Hepatic stellate cell (primary cell): Measurements from ENCODE around the gene TEKT5.
"Not testable (repeated sequence)": the region's sequence is repeated elsewhere in the genome, so short reads cannot be mapped to it uniquely, and the experiment has no call there.

Experiments
- DNase-seq: peaks from one replicate; pipeline ENCODE4 v3.0.0; 2011; ENCODE audit warnings: low spot score

The TEKT5 gene

DNA sequence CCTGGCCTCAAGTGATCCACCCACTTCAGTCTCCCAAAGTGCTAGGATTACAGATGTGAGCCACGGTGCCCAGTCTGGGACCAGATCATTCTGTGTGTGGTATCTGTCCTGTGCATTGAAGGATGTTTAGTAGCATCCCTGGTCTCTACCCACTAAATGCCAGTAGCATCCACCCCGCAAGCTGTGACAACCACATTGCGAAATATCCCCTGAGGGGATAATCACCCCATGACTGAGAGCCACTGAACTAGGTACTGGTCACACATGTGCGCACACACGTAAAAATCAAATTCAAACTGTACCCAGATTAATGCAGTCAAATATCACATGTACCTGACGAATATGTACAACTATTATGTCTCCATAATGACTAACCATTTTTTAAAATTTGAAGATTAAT lies 35.8 kb downstream of the TEKT5 start:
- DNase-seq, result no peak

GRCh38 chr16:10657925-10658324 lies 36.8 kb downstream of the TEKT5 start:
- DNase-seq, result no peak

GRCh38 chr16:10656618-10657017 lies 38.1 kb downstream of the TEKT5 start:
- DNase-seq, result no peak

- DNase-seq, result no peak
Measured at GRCh38 chr16:10655415-10655977, 39.2 kb downstream of the TEKT5 start.

DNA sequence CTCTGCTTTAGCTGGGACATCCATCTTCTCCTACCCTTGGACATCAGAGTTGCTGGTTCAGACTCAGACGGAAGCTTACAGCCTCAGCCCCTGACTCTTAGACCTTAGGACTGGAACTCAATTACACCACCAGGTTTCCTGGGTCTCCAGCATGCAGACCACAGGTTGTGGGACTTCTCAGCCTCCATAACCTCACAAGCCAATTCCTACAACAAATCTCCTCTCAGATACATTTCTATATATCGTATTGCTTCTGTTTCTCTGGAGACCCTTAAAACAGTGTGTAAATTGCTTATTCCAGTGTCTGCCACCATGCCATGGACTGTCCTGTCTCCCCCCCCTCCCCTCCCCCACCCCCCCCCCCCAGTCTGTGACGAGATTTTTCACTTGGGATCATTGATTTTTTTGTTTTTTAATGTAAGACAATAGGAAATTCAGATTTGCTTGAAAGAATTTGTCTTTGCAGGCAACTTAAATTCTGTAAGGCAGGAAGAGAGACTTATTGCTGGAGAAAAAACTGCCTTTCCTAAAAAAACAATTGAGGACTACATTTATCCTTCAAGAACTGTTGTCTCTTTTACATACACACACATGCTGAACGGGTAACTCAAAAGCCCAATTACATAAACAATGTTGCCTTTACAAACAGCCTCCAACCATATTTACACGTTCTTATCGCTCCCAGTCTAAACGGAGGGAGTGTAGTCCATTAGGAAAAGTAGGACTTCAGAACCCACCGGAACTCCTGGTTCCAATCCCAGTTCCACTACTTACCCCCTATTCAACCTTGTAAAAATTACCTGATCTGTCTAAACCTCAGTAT lies 39.9 kb downstream of the TEKT5 start:
- no peak for DNase-seq

DNA sequence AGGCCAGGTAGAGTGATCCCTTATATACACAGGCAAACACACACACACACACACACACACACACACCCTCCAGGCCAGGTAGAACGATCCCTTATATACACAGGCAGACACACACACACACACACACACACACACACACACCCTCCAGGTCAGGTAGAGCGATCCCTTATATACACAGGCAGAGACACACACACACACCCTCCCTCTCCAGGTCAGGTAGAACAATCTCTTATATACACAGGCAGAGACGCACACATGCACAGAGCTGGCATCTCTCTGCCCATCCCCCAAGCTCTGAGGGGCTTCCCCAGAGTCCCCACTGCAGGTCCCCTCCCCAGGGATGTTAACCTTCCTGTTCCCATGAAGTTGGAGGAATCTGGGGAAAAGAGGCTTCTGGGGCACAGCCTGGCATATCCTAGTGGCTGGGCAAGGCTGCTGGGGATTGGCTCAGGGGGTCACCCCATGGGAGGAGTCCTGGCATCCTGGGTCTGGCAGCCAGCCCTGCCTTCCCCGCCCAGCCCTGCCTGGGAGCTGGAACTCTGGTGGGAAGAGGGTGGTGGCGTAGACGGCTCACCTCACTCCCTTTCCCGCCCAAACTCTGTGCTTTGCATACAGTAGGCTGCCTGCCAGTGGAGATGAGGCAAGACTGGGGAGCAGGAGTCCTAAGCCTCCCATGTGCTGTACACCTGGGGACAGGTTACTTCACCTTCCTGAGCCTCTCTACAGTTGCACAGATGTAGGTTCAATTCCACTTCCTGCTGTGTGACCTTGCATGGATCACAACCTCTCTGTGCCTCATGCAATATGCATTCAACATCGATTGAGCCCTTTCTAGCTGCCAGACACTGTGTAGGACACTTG lies 41.8 kb downstream of the TEKT5 start:
- no peak for DNase-seq

- DNase-seq, result not testable (repeated sequence)
Measured at GRCh38 chr16:10649098-10649497, 45.6 kb downstream of the TEKT5 start.

- no peak for DNase-seq
Measured at GRCh38 chr16:10647721-10648296, 46.9 kb downstream of the TEKT5 start.

DNA sequence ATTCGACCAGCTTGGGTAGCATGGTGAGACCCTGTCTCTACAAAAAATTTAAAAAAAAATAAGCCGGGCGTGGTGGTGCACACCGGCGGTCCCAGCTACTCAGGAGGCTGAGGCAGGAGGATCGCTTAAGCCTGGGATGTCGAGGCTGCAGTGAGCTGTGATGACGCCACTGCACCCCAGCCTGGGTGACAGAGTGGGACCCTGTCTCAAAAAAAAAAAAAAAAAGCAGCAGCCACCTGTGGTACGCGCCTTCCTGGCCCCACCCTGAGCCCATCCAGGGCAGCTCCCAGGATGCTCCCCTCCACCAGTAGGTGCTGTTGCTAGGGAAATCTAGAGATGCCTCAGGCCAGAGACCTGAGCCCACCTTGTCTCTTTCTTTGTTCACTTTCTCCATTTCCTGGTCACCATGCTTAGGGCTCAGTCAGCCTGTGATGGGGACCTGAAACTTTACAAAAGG lies 47.4 kb downstream of the TEKT5 start:
- DNase-seq, result no peak

GRCh38 chr16:10646581-10647263 lies 48.0 kb downstream of the TEKT5 start:
- DNase-seq, result no peak

GRCh38 chr16:10646228-10646580 lies 48.5 kb downstream of the TEKT5 start:
- no peak for DNase-seq

GRCh38 chr16:10644092-10644491 lies 50.6 kb downstream of the TEKT5 start:
- DNase-seq, result no peak

DNA sequence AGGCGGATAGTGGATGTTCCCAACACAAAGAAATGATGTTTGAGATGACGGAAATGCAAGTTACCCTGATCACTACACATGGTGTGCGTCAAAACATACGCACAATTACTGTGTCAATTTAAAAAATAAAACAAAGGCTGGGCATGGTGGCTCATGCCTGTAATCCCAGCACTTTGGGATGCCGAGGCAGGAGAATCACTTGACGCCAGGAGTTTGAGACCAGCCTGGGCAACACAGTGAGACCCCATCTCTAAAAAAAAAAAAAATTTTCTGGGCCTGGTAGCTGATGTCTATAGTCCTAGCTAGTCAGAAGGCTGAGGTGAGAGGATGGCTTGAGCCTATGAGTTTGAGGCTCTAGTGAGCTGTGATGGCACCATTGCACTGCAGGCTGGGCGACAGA lies 51.8 kb downstream of the TEKT5 start:
- no peak for DNase-seq

DNA sequence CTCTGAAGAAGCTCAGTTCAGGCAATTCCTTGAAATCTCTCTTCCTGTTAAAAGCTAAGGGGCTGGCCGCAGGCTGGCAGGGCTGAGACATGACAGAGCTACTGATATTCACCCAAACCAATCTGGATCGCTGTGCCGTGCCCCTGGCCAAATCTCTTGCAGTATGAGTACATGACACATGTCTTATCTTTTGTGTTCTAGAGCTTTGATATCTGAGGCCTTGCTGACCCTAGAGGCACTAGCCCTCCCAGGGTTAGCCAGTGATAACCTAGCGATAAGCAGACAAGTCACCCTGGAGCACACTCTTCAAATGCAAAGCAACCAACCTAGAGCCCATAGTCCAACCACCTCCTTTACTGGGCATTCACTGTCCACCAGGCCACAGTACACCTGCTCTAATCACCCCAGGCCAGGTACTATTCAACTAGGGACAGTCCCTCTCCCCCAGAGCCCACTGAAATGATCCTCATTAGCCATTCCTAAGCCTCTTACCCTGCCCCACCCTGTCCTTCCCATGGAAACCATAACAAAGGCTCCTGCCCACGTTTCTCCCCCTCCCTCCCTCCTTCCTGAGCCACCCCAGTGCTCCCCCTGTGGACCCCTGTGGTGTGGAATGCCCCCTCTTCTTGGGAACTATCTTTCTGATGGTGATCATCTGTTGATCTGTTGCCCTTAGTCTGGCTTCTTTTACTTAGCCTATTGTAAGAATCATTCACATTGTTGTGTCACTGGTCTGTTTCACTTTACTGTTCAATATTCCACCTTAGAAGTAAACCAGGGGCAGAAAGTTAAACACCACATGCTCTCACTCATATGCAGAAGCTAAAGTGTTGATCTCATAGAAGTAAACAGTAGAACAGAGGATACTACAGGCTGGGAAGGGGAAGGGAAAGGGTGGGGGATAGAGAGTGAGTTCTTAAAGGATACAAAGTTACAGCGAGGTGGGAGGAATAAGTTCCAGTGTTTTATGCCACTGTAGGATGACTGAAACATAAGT lies 52.5 kb downstream of the TEKT5 start:
- DNase-seq, result no peak

DNA sequence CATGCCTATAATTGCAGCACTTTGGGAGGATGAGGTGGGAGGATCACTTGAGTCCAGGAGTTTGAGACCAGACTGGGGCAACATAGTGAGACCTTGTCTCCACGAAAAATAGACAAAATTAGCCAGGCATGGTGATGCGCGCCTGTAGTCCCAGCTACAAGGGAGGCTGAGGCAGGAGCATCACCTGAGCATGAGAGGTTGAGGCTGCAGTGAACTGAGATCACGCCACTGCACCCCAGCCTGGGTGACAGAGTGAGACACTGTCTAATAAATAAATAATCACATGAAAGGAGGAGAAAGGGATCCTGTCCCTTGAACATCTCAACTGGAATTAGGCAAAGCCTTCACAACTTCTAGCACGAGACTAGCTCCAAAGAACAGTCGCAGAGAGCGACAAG lies 53.2 kb downstream of the TEKT5 start:
- DNase-seq, result no peak

- DNase-seq, result no peak
Measured at GRCh38 chr16:10640934-10641333, 53.8 kb downstream of the TEKT5 start.

DNA sequence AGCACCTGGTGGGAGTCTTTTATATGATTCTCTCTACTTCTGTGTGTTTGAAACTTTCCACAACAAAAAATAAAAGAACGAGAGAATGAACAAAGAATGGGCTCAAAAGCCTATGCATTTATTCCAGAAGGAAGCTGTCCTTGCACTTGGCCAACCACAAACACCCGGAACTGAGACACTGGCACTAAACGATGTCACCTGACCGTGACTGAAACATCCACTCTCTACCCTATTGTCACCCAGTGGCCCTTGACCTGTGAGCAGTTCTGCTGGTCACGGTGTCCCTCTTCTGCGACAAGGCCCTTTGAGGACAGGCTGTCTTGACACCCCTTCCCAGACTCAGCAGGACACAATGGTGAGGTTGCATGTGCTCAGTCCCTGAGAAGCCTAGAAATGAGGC lies 56.6 kb downstream of the TEKT5 start:
- DNase-seq, result no peak

GRCh38 chr16:10637337-10638037 lies 57.2 kb downstream of the TEKT5 start:
- no peak for DNase-seq

GRCh38 chr16:10635365-10636021 lies 59.2 kb downstream of the TEKT5 start:
- DNase-seq, result no peak

DNA sequence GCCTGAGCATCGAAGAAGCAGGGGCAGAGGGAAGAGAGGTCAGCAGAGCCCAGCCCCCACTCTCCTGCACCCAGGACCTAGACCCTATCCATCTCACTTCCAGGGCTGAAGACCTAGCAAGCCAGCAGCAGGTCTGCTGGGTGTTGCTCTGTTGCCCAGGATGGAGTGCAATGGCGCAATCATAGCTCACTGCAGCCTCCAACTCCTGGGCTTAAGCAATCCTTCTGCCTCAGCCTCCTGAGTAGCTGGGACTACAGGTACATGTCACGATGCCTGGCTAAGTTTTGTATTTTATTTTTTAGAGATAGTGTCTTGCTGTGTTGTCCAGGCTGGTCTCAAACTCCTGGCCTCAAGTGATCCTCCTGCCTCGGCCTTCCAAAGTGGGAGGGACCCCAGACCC lies 61.3 kb downstream of the TEKT5 start:
- not testable (repeated sequence) for DNase-seq
